ENCODE results near the gene C10orf120.
A peak's percentile ranks its signal among the peaks of the same experiment; 100 is the strongest.

C10orf120 gene

GRCh38 chr10:122660696-122661095 lies 39.0 kb downstream of the C10orf120 start:
- no peak for DNase-seq (ENCODE audit: low spot score)

- no peak for DNase-seq (ENCODE audit: low spot score)
Measured at GRCh38 chr10:122659651-122660050, 40.0 kb downstream of the C10orf120 start.

GRCh38 chr10:122659126-122659525 lies 40.5 kb downstream of the C10orf120 start:
- DNase-seq (ENCODE audit: low spot score): no peak

- DNase-seq (ENCODE audit: low spot score): no peak
Measured at GRCh38 chr10:122658356-122659049, 41.1 kb downstream of the C10orf120 start.

- DNase-seq (ENCODE audit: low spot score): no peak
Measured at GRCh38 chr10:122657729-122658128, 41.9 kb downstream of the C10orf120 start.

- no peak for DNase-seq (ENCODE audit: low spot score)
Measured at GRCh38 chr10:122657255-122657654, 42.4 kb downstream of the C10orf120 start.

- no peak for DNase-seq (ENCODE audit: low spot score)
Measured at GRCh38 chr10:122656741-122657140, 42.9 kb downstream of the C10orf120 start.

- no peak for DNase-seq (ENCODE audit: low spot score)
Measured at GRCh38 chr10:122656308-122656705, 43.3 kb downstream of the C10orf120 start.

- no peak for DNase-seq (ENCODE audit: low spot score)
Measured at GRCh38 chr10:122655524-122656307, 43.9 kb downstream of the C10orf120 start.

- DNase-seq (ENCODE audit: low spot score): no peak
Measured at GRCh38 chr10:122650331-122650730, 49.3 kb downstream of the C10orf120 start.

GRCh38 chr10:122649903-122650302 lies 49.7 kb downstream of the C10orf120 start:
- no peak for DNase-seq (ENCODE audit: low spot score)

GRCh38 chr10:122648599-122649428 lies 50.8 kb downstream of the C10orf120 start:
- DNase-seq (ENCODE audit: low spot score): peak; percentile 24
